GM18499 (cell line): Measurements from ENCODE around the gene ZKSCAN1.
A peak's percentile ranks its signal among the peaks of the same experiment; 100 is the strongest.

Experiments used
- ATAC-seq: cut with Tn5 transposase; IDR thresholded peaks from one replicate; pipeline ENCODE4 v1.9.1; 2021; ENCODE audit warnings: moderate number of reproducible peaks; ENCODE audit not compliant: insufficient read depth, unreplicated experiment

Gene ZKSCAN1

GRCh38 chr7:100074841-100075240, 59.4 kb downstream of the ZKSCAN1 start:
- ATAC-seq, result no peak

DNA sequence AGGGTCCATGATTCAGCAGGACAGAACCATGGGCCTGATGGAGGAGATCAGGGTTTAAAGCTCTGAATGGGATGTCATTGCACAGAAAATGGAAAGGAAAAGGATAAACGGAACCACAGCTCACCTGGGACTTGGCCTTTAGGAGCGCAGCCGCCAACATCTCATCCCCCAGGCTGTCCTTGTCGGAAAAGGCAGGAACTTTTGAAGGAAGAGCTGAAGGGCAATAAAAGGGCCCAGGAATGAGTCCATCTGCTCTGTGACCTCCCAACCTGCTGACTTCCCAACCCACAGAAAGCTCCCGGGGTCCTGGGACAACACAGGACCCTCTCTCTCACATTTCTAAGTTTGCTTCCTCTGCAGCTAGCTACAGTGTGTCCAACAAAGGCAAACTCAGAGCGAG, 60.0 kb downstream of the ZKSCAN1 start:
- ATAC-seq, result no peak

DNA sequence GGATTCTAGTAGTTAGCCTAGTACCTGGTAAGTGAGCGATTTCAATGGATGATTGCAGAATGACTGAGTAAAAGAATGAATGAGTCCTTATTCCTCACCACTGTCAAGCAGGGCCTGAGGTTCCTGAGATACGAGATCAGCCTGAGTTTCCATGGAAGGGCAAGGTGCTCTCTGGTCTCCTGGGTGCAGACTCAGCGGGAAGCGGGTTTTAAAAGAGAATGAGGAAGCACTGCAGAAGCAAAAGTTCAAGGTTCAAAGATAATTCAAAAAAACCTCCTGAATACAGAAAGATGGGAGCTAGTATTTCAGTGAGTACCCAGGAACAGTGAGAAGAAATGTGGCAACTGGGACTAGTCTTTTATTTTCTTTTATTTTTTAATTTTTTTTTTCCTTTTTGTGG, 61.8 kb downstream of the ZKSCAN1 start:
- no peak for ATAC-seq

GRCh38 chr7:100079024-100079560, 63.7 kb downstream of the ZKSCAN1 start:
- no peak for ATAC-seq

- no peak for ATAC-seq
These were observed 65.6 kb downstream of the ZKSCAN1 start for GRCh38 chr7:100080907-100081534.

DNA sequence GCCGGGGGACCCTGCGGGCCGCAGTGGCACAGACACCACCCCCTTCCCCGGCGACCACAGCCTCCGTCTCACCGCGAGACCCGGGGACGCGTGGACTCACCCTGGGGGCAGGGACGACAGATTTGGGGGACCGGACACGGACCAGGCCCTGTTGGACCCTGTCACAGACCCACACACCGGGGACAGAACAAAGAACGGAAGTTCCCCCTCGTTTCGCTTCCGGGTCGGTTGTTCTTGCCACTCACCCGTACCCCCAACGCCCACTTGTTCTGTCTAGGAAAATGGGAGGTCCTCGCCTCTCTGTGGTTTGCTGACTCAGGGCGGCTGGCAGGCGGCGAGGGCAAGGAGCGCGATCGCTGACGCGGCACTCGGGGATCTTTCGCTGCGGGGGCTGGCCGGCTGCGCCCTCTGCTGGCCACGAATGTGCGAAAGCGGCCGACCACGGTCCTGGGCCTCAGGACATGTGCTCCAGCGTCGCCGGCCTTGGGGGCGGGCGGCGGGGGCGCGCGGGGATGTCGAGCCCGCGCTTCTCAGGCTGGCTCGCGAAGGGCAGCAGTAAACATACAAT, 66.2 kb downstream of the ZKSCAN1 start, which contains the start of gene ZNF3:
ZNF3 (minus strand) TSS at position 189 of the 568 bp plus-strand sequence. CDS start 4,366 bp downstream, outside the sequence.
- peak; percentile 46 for ATAC-seq

DNA sequence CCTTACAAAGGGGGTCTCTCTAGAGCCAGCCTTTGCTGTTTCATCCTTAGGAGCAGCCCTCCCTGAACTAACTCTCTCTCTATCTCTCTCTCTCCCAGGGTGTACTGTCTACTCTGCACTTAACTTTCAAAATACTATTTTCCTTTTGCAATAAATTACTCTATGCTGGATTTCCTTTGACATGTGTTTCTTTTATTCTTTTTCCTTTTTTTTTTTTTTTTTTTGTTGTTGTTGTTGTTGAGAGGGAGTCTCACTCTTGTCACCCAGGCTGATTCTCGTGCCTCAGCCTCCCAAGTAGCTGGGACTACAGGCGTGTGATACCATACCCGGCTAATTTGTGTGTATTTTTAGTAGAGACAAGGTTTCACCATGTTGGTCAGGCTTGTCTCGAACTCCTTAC, 67.6 kb downstream of the ZKSCAN1 start:
- no peak for ATAC-seq

DNA sequence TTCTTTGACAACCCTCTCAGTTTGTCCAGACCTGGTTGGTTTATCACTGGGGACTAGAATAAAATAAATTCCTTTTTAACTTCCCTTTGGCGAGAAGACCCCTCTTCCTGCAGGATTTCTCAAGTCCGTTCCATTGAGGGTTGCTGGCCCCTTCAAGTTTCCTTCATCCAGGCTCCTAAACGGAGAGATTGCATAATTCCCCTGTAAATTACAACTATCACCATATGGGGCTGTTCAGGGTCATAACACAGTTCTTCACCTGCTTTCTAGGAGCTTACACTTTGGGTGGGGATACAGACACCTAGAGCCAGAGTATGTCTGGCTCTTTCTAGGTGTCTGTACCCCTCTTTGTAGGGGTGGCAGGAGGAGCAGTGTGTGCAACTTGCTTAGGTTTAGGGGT, 70.1 kb downstream of the ZKSCAN1 start:
- no peak for ATAC-seq

GRCh38 chr7:100087055-100087750, 71.8 kb downstream of the ZKSCAN1 start:
- ATAC-seq, result no peak

GRCh38 chr7:100088095-100088620, 72.8 kb downstream of the ZKSCAN1 start:
- no peak for ATAC-seq

- ATAC-seq, result no peak
These were observed 73.4 kb downstream of the ZKSCAN1 start, which contains the start of gene COPS6 for GRCh38 chr7:100088621-100089457. TSS of gene COPS6 (plus strand) at chr7:100088969. CDS start at chr7:100088991, 22 bp downstream.

DNA sequence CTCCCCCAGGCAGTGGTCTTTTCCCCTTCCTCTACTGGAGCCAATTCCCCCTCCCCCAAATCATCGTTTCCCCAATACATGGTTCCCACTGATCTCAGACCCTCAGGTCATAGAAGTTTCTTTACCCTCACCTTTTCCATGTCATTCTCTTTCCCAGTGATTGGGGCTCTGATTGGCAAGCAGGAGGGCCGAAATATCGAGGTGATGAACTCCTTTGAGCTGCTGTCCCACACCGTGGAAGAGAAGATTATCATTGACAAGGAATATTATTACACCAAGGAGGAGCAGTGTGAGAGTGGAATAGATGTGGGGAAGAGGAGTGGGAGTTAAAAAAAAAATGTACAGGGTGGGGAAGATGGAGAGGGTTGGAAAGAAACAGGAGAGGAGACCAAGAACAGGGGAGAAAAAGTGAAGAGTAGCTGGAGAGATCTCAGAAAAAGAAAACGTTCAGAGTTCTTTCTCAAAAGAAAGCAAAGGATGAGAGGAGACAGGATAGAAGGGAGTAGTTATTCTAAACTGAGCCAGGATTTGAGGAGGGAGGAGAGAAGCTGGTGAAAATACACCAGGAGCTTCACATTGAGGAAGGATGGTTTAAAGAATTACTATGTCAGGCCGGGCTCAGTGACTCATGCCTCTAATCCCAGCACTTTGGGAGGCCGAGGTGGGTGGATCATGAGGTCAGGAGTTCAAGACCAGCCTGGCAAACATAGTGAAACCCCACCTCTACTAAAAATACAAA, 74.2 kb downstream of the ZKSCAN1 start:
- ATAC-seq, result no peak

- no peak for ATAC-seq
These were observed 75.4 kb downstream of the ZKSCAN1 start for GRCh38 chr7:100090527-100091410.
